HCT116 (cell line): ENCODE measurements around the gene KIAA0319L. TPM values are rescaled to one million over a fixed set of nuclear protein-coding genes. Genes with fewer than 3 reads are reported as not detected.

ENCODE experiments used
- ATAC-seq: fragments of 200-7000 bp; cut with Tn5 transposase; 2 replicates; pipeline ENCODE4 v1.9.1; 2020; ENCODE audit warnings: mild to moderate bottlenecking, moderate library complexity
- BruUV-seq: library from RNA; stranded (reverse); fragments of 400-500 nt; replicated peaks from 2 replicates; lab custom pipeline; 2021; lab: Mats Ljungman, UMichigan
- CTCF ChIA-PET: fragments of 300-600 bp; sonication (Branson Sonifier 250); formaldehyde crosslinking; loops from one replicate; lab custom pipeline; 2021; ENCODE audit warnings: antibody characterized with exemption; lab: Charles Lee
- POLR2A ChIA-PET: fragments of 300-600, 350-600 bp; sonication (Branson Sonifier 250); formaldehyde crosslinking; loops from one replicate; lab custom pipeline; 2021; ENCODE audit warnings: antibody characterized with exemption; lab: Charles Lee
- RAD21 ChIA-PET, 2 experiments: fragments of 300-600 bp; sonication (Branson Sonifier 250); formaldehyde crosslinking; loops; one replicate each; lab custom pipeline; 2023; ENCODE audit warnings: low total read pairs in 2 of 2; ENCODE audit not compliant: uncharacterized antibody in 2 of 2, unreplicated experiment in 2 of 2, low non-redundant PET in 1 of 2; lab: Charles Lee
- DNase-seq: peaks from one replicate; pipeline ENCODE4 v3.0.0-alpha.2; 2010; ENCODE audit warnings: low read depth, low spot score
- H2AFZ ChIP-seq: fragments of 200-600 bp; shearing (Covaris generic), sonication (generic); 2 replicates; pipeline ENCODE4 v1.6.1; 2017; ENCODE audit warnings: low read depth, mixed run types, mixed read lengths, antibody characterized with exemption, low read length; ENCODE audit not compliant: poor library complexity, severe bottlenecking
- H3K27ac ChIP-seq: 2 replicates; pipeline ENCODE4 v1.5.1; 2012; ENCODE audit warnings: low read depth, low read length
- H3K27me3 ChIP-seq: fragments of 200-600 bp; sonication (generic); 2 replicates; pipeline ENCODE4 v1.6.1; 2016; ENCODE audit warnings: mixed run types, low read length, mixed read lengths; ENCODE audit not compliant: insufficient read depth
- H3K36me3 ChIP-seq, 2 experiments: fragments of 200-500 bp in 1 of 2; fragments of 200-600 bp in 1 of 2; sonication (Bioruptor generic) in 1 of 2; sonication (generic) in 1 of 2; 2 replicates each; pipeline versions ENCODE4 v1.5.1 to v1.6.1; 2014 to 2016; ENCODE audit warnings: low read length in 2 of 2, inconsistent platforms in 1 of 2, mixed read lengths in 1 of 2, mixed run types in 1 of 2; ENCODE audit not compliant: insufficient read depth in 2 of 2, control insufficient read depth in 1 of 2
- H3K4me1 ChIP-seq, 2 experiments: fragments of 200-600 bp in 1 of 2; sonication (generic) in 1 of 2; 2 replicates each; pipeline versions ENCODE4 v1.5.1 to v1.6.1; 2012 to 2017; ENCODE audit warnings: low read length in 2 of 2, inconsistent platforms in 1 of 2, mild to moderate bottlenecking in 1 of 2, mixed read lengths in 1 of 2, mixed run types in 1 of 2, moderate library complexity in 1 of 2; ENCODE audit not compliant: insufficient read depth in 2 of 2, control insufficient read depth in 1 of 2
- H3K4me2 ChIP-seq: fragments of 200-600 bp; sonication (generic); 2 replicates; pipeline ENCODE4 v1.6.1; 2017; ENCODE audit warnings: mixed run types, low read length, mixed read lengths
- H3K4me3 ChIP-seq, 2 experiments: fragments of 200-600 bp in 1 of 2; sonication (generic) in 1 of 2; replicated peaks in 1 of 2; 2 replicates each; pipeline ENCODE4 v1.5.1; 2011 to 2016; ENCODE audit warnings: low read length in 2 of 2, control low read depth in 1 of 2, low read depth in 1 of 2, mild to moderate bottlenecking in 1 of 2, mixed read lengths in 1 of 2, mixed run types in 1 of 2
- H3K79me2 ChIP-seq: fragments of 200-600 bp; sonication (generic); 2 replicates; pipeline ENCODE4 v1.6.1; 2017; ENCODE audit warnings: mild to moderate bottlenecking, mixed run types, low read length, moderate library complexity, mixed read lengths; ENCODE audit not compliant: insufficient read depth
- H3K9ac ChIP-seq: fragments of 200-600 bp; sonication (generic); 2 replicates; pipeline ENCODE4 v1.6.1; 2016; ENCODE audit warnings: low read length, mixed read lengths
- H3K9me2 ChIP-seq: fragments of 200-600 bp; sonication (generic), shearing (Covaris generic); 2 replicates; pipeline ENCODE4 v1.6.1; 2017; ENCODE audit warnings: mixed run types, mild to moderate bottlenecking, moderate library complexity; ENCODE audit not compliant: insufficient read depth
- H3K9me3 ChIP-seq, 2 experiments: fragments of 200-500 bp in 1 of 2; fragments of 200-600 bp in 1 of 2; sonication (Bioruptor generic) in 1 of 2; sonication (generic) in 1 of 2; 2 replicates each; pipeline ENCODE4 v1.6.1; 2014 to 2017; ENCODE audit warnings: low read length in 2 of 2, mixed read lengths in 2 of 2, inconsistent platforms in 1 of 2, low read depth in 1 of 2, mild to moderate bottlenecking in 1 of 2, mixed run types in 1 of 2, moderate library complexity in 1 of 2; ENCODE audit not compliant: control insufficient read depth in 1 of 2, insufficient read depth in 1 of 2
- H4K20me1 ChIP-seq: fragments of 200-600 bp; sonication (generic), shearing (Covaris generic); 2 replicates; pipeline ENCODE4 v1.6.1; 2017; ENCODE audit warnings: mixed run types, mild to moderate bottlenecking, moderate library complexity; ENCODE audit not compliant: insufficient read depth
- CBX3 ChIP-seq: IDR thresholded peaks from 2 replicates; pipeline ENCODE4 v1.6.1; 2012; ENCODE audit warnings: low read depth
- EGR1 ChIP-seq: IDR thresholded peaks from 2 replicates; pipeline ENCODE4 v1.6.1; 2012; ENCODE audit warnings: low read depth
- RAD21 ChIP-seq: IDR thresholded peaks from 2 replicates; pipeline ENCODE4 v1.6.1; 2012; ENCODE audit warnings: low read depth, mild to moderate bottlenecking
- SIN3A ChIP-seq: IDR thresholded peaks from 2 replicates; pipeline ENCODE4 v1.6.1; 2012; ENCODE audit warnings: low read depth
- YY1 ChIP-seq: IDR thresholded peaks from 2 replicates; pipeline ENCODE4 v1.6.1; 2011; ENCODE audit warnings: low read length, low read depth, moderate library complexity, mild to moderate bottlenecking; ENCODE audit not compliant: insufficient replicate concordance; ENCODE audit errors: extremely low read depth
- intact Hi-C: fragments of 100-400 bp; cut with micrococcal nuclease; formaldehyde crosslinking; loops from 2 replicates; pipeline ENCODE4 v1.10.0; 2022
- total RNA-seq: library from RNA; stranded (reverse); gene quantifications from one replicate; pipeline ENCODE4 v1.2.1, GENCODE V29; 2021; ENCODE audit not compliant: unreplicated experiment

The KIAA0319L gene
- total RNA-seq, 1 experiment from 2014 or later: 35.6 TPM

- H3K4me3 ChIP-seq: no peak overlapping the region
- BruUV-seq: no TSS peak
- intact Hi-C loops: no loop called here
- no peaks in the 10 kb centered on the region for H4K20me1 ChIP-seq
- ChIA-PET POLR2A (no interaction called here), CTCF (no interaction called here), RAD21 (no interaction called here)
- no peaks in the 10 kb centered on the region for H3K9me2 ChIP-seq
- H3K4me1 ChIP-seq: peaks cover 0 to under 1% of the 10 kb centered on the region in 2 experiments; a peak in 2 of 4 replicates
- H2AFZ ChIP-seq: no peak overlapping the region
- no peaks in the 10 kb centered on the region for H3K27me3 ChIP-seq
- no peak for ATAC-seq
- peaks cover 5% of the 10 kb centered on the region; the same call in 1 of the 2 replicates for H3K79me2 ChIP-seq
- H3K4me2 ChIP-seq: no peak overlapping the region
- no peak overlapping the region for H3K27ac ChIP-seq
- TF ChIP-seq EGR1: no peak
- no peak for TF ChIP-seq YY1
- TF ChIP-seq SIN3A: no peak
- H3K36me3 ChIP-seq: peaks cover 0 to 11% of the 10 kb centered on the region in 2 experiments; a peak in 1 of 4 replicates
- no peak overlapping the region for H3K9ac ChIP-seq
- no peak for DNase-seq
- H3K9me3 ChIP-seq: peaks cover 11 to 22% of the 10 kb centered on the region in 2 experiments; a peak in 3 of 4 replicates
Observed at GRCh38 chr1:35530168-35530567, 27.0 kb downstream of the KIAA0319L start.

GRCh38 chr1:35524106-35524505, 33.1 kb downstream of the KIAA0319L start:
- ChIA-PET CTCF (no interaction called here), POLR2A (no interaction called here), RAD21 (no interaction called here)
- Histone ChIP-seq H3K4me2 (peak overlapping the region; percentile 6; the same call in 1 of the 2 replicates), H3K27ac (no peak overlapping the region), H3K36me3 (no peaks in the 10 kb centered on the region), H3K9me2 (no peaks in the 10 kb centered on the region), H2AFZ (no peak overlapping the region), H3K9ac (no peak overlapping the region), H3K4me3 (no peak overlapping the region), H3K79me2 (no peaks in the 10 kb centered on the region), H3K27me3 (no peaks in the 10 kb centered on the region), H3K4me1 (peaks cover 8 to 14% of the 10 kb centered on the region in 2 experiments; a peak in 2 of 4 replicates), H4K20me1 (no peaks in the 10 kb centered on the region), H3K9me3 (0 out of 4 replicates have a peak, but pooled peaks cover 0 to 6% of the 10 kb centered on the region in 2 experiments)
- DNase-seq (no peak), ATAC-seq (no peak)
- no peak for TF ChIP-seq RAD21
- 0 out of 2 replicates have a peak, but pooled peaks have one; percentile 21 for TF ChIP-seq CBX3
- BruUV-seq: no TSS peak
- intact Hi-C loops: no loop called here
